GM12878 (cell line): ENCODE data around the gene LHX2. TPM values are rescaled to one million over a fixed set of nuclear protein-coding genes. Genes with fewer than 3 reads are reported as not detected.
A peak's percentile ranks its signal among the peaks of the same experiment; 100 is the strongest.

Experiments
- ATAC-seq: fragments of 200-7000 bp; cut with Tn5 transposase; 3 replicates; pipeline ENCODE4 v1.9.1; 2020; ENCODE audit warnings: mild to moderate bottlenecking, moderate library complexity
- BruUV-seq: library from RNA; stranded (reverse); fragments of 400-500 nt; replicated peaks from 2 replicates; lab custom pipeline; 2021; lab: Mats Ljungman, UMichigan
- CTCF ChIA-PET: fragments of 300-600 bp; sonication (Branson Sonifier 250); formaldehyde crosslinking; extraction: SDS; loops from one replicate; lab custom pipeline; 2021; ENCODE audit warnings: inconsistent platforms; lab: Yijun Ruan, JAX
- POLR2A ChIA-PET: fragments of 350-600 bp; formaldehyde crosslinking; extraction: SDS; loops from one replicate; lab custom pipeline; 2021; ENCODE audit warnings: inconsistent platforms; lab: Charles Lee
- RAD21 ChIA-PET: fragments of 300-600 bp; sonication (Branson Sonifier 250); formaldehyde crosslinking; loops from one replicate; lab custom pipeline; 2023; ENCODE audit warnings: antibody characterized with exemption; ENCODE audit not compliant: unreplicated experiment; lab: Charles Lee
- SMC1A ChIA-PET: fragments of 300-600 bp; sonication (Branson Sonifier 250); formaldehyde crosslinking; loops from one replicate; lab custom pipeline; 2023; ENCODE audit not compliant: unreplicated experiment, uncharacterized antibody; lab: Charles Lee
- DNase-seq: peaks from one replicate; pipeline ENCODE4 v3.0.0-alpha.2; 2011; ENCODE audit warnings: low read depth, low spot score
- FAIRE-seq: peaks from 3 replicates; lab custom pipeline; 2011; peaks lifted over from hg19 to GRCh38; lab: Jason Lieb, UNC
- H2AFZ ChIP-seq: 2 replicates; pipeline ENCODE4 v1.6.0; 2011; ENCODE audit warnings: low read depth, low read length, control low read depth; ENCODE audit not compliant: control insufficient read depth
- H3K27ac ChIP-seq: 2 replicates; pipeline ENCODE4 v1.5.1; 2011; ENCODE audit warnings: control low read depth; ENCODE audit not compliant: control insufficient read depth, insufficient read depth
- H3K27me3 ChIP-seq, 2 experiments: replicated peaks in 1 of 2; 2 replicates each; pipeline versions ENCODE4 v1.6.0 to v1.6.1; 2011; ENCODE audit warnings: low read length in 1 of 2; ENCODE audit not compliant: control insufficient read depth in 2 of 2, insufficient read depth in 2 of 2
- H3K36me3 ChIP-seq, 2 experiments: 2 replicates each; pipeline ENCODE4 v1.5.1; 2011; ENCODE audit warnings: low read length in 1 of 2; ENCODE audit not compliant: control insufficient read depth in 2 of 2, insufficient read depth in 2 of 2
- H3K4me1 ChIP-seq: 2 replicates; pipeline ENCODE4 v1.6.1; 2011; ENCODE audit warnings: mild to moderate bottlenecking, low read length, moderate library complexity, mixed read lengths; ENCODE audit not compliant: control insufficient read depth, insufficient read depth
- H3K4me2 ChIP-seq: 2 replicates; pipeline ENCODE4 v1.6.0; 2011; ENCODE audit warnings: control low read depth; ENCODE audit not compliant: control insufficient read depth, insufficient read depth
- H3K4me3 ChIP-seq: fragments of 200-600 bp; sonication (generic); 2 replicates; pipeline ENCODE4 v1.5.1; 2016
- H3K79me2 ChIP-seq: 2 replicates; pipeline ENCODE4 v1.6.0; 2011; ENCODE audit warnings: low read length; ENCODE audit not compliant: control insufficient read depth, insufficient read depth
- H3K9ac ChIP-seq: 2 replicates; pipeline ENCODE4 v1.8.0; 2011; ENCODE audit warnings: low read length, control low read depth, mixed read lengths; ENCODE audit not compliant: control insufficient read depth, insufficient read depth
- H3K9me3 ChIP-seq: replicated peaks from 3 replicates; pipeline ENCODE4 v1.5.1; 2011; ENCODE audit warnings: mild to moderate bottlenecking, low read length; ENCODE audit not compliant: control insufficient read depth, insufficient read depth
- H4K20me1 ChIP-seq: 2 replicates; pipeline ENCODE4 v1.6.0; 2011; ENCODE audit not compliant: control insufficient read depth, insufficient read depth
- EZH2 ChIP-seq: IDR thresholded peaks from 2 replicates; pipeline ENCODE4 v1.6.1; 2012; ENCODE audit warnings: low read depth, mild to moderate bottlenecking, control low read depth, inconsistent platforms, low read length, borderline replicate concordance; ENCODE audit not compliant: control insufficient read depth
- IKZF1 ChIP-seq: fragments of 450-650 bp; conservative IDR thresholded peaks from 2 replicates; pipeline ENCODE4 v1.6.1; 2017; ENCODE audit warnings: antibody characterized with exemption, mild to moderate bottlenecking
- KAT2A ChIP-seq: conservative IDR thresholded peaks from 2 replicates; pipeline ENCODE4 v1.6.1; 2011; ENCODE audit warnings: low read depth, low read length; ENCODE audit not compliant: control insufficient read depth
- MTA3 ChIP-seq: IDR thresholded peaks from 2 replicates; pipeline ENCODE4 v1.6.1; 2012; ENCODE audit warnings: low read length, inconsistent platforms, borderline replicate concordance
- MYC ChIP-seq: IDR thresholded peaks from 2 replicates; pipeline ENCODE4 v1.6.1; 2011; ENCODE audit warnings: mild to moderate bottlenecking, low read length, moderate library complexity, inconsistent platforms; ENCODE audit not compliant: insufficient read depth, insufficient replicate concordance, insufficient read length, severe bottlenecking
- RAD21 ChIP-seq: IDR thresholded peaks from 2 replicates; pipeline ENCODE4 v1.6.1; 2011; ENCODE audit warnings: mild to moderate bottlenecking, low read depth, low read length, moderate library complexity; ENCODE audit not compliant: insufficient read depth
- RCOR1 ChIP-seq: conservative IDR thresholded peaks from 2 replicates; pipeline ENCODE4 v1.6.1; 2012; ENCODE audit warnings: low read depth, low read length, improper control_type of control experiment
- TBL1XR1 ChIP-seq: IDR thresholded peaks from 2 replicates; pipeline ENCODE4 v1.6.1; 2012; ENCODE audit warnings: low read depth, low read length, improper control_type of control experiment
- WGBS: methylation state at CpG from one replicate; pipeline ENCODE4 v1.1.6; 2016; ENCODE audit warnings: low lambda C conversion rate; ENCODE audit not compliant: insufficient replicate concordance, insufficient coverage; ENCODE audit errors: missing lambda C conversion rate; 5-methylcytosine and 5-hydroxymethylcytosine counted together
- in situ Hi-C: fragments of 300-500 bp; cut with MboI; formaldehyde crosslinking; loops from 9 replicates; pipeline ENCODE4 v1.14.3; 2018; ENCODE audit warnings: mixed read lengths
- intact Hi-C: fragments of 100-400 bp; cut with micrococcal nuclease; formaldehyde crosslinking; loops from one replicate; pipeline ENCODE4 v1.14.2; 2022; ENCODE audit not compliant: unreplicated experiment
- polyA plus RNA-seq, 11 experiments: library from polyadenylated mRNA; depleted of rRNA in 4 of 11; unstranded in 6 of 11; stranded (reverse) in 5 of 11; fragments of >200 nt; fragmentation: Nextera tagmentation in 4 of 11; fragmentation: Illumina TruSeq in 1 of 11; extraction: Ambion mirVana in 4 of 11; extraction: Trizol in 1 of 11; gene quantifications; 1 replicate in 1 of 11; 2 replicates in 10 of 11; pipeline versions ENCODE4 v1.2.1 to v1.2.3, GENCODE V29; 2011 to 2016; ENCODE audit warnings: inconsistent platforms in 2 of 11, missing spikeins in 2 of 11, low read depth in 1 of 11
- total RNA-seq, 4 experiments: library from RNA; depleted of rRNA in 3 of 4; stranded (reverse); fragments of >200 nt in 3 of 4; fragmentation: Illumina TruSeq in 1 of 4; extraction: Trizol in 1 of 4; gene quantifications; 2 replicates each; pipeline versions ENCODE4 v1.2.1 to v1.2.3, GENCODE V29; 2013 to 2021
- TF ChIP-seq, protein P1 (sequence below): fragments of 450-650 bp; formaldehyde crosslinking; IDR thresholded peaks from 2 replicates; pipeline ENCODE4 v1.4.0; 2022; ENCODE audit warnings: mild to moderate bottlenecking, moderate library complexity
- TF ChIP-seq, protein P2 (sequence below): IDR thresholded peaks from 2 replicates; pipeline ENCODE4 v1.6.1; 2011; ENCODE audit warnings: low read depth, mild to moderate bottlenecking, low read length, moderate library complexity, borderline replicate concordance; ENCODE audit errors: extremely low read depth
- TF ChIP-seq, protein P3 (sequence below): IDR thresholded peaks from 2 replicates; pipeline ENCODE4 v1.6.1; 2012; ENCODE audit warnings: low read length, inconsistent platforms
- TF ChIP-seq, protein P4 (sequence below): fragments of 450-650 bp; formaldehyde crosslinking; IDR thresholded peaks from 2 replicates; pipeline ENCODE4 v1.4.0; 2020; ENCODE audit warnings: mild to moderate bottlenecking, moderate library complexity

The LHX2 gene
- total and polyA plus RNA-seq, 10 of the 15 experiments (the other 5 are each of a cell fraction or from before 2014, with no cell fraction given) = 0.82 to 69.8 (median 5.3) TPM

DNA sequence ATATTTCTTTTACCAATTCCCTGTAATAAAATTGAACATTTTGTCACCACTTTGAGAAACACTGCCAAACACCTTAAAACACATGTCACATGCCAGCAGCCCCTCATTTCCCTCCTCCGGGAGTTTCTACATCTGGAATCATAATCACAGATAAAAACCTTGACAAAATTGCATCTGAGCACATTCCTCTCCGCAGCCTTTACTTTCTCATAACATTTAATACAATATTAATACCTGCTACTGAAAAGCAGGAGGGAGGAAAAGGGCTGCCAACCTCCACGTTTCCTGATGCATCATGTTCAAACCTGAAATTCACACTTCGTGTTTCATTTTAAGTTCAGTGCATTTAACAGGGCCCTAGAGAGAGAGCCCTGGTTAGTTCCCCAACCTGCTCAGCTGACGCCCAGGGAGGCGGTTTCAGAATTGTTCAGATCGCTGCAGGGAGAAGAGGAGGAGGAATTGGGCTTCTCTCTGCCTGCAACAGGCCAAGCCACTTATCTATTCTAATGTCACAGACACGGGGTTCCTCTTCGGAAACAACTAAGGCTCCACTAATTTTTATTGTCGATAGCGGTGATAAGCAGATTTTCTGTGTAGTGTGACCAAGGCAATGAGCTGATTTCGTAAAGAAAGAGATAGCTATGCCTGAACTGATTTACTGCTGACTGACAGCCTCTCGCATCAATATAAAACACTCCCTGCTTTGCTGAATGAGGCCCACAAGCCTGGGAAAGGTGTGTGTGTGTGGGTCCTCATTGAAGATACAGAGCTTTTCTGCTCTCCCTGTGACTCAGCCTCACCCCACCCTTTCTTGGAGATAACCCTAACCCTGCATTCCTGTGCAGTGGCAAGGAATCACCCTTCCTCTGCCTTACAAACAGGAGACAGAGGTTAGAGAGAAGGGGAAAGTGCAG is 4.9 kb upstream of the LHX2 start:
- peak; percentile 77 for FAIRE-seq
- H3K4me3 ChIP-seq = no peak overlapping the region
- no TSS peak for BruUV-seq
- peaks cover 0 to 55% of the 10 kb centered on the region in 2 experiments; a peak in 3 of 4 replicates for H3K27me3 ChIP-seq
- no peak overlapping the region for H3K9ac ChIP-seq
- no peaks in the 10 kb centered on the region for H3K36me3 ChIP-seq
- RAD21 ChIA-PET = interaction anchor here (0.8 to 7.4 kb wide), 5 partner anchors 9 to 282 kb away, joined by 3 to 52 read pairs (median 17); no protein-coding TSS in a partner anchor
- no peaks in the 10 kb centered on the region for H3K79me2 ChIP-seq
- intact Hi-C loops = no loop called here
- in situ Hi-C loops = no loop called here
- peaks cover 25% of the 10 kb centered on the region for H3K4me1 ChIP-seq
- H3K9me3 ChIP-seq = no peaks in the 10 kb centered on the region; the same call in 2 of the 3 replicates
- POLR2A ChIA-PET = interaction anchor here (0.8 to 3.1 kb wide), 3 partner anchors 9 to 53 kb away, joined by 3 to 19 read pairs (median 4); no protein-coding TSS in a partner anchor
- no peak overlapping the region for H2AFZ ChIP-seq
- H3K27ac ChIP-seq = no peak overlapping the region
- peak overlapping the region; percentile 57 for H3K4me2 ChIP-seq
- no peak for DNase-seq
- CTCF ChIA-PET = interaction anchor here (0.6 to 1.8 kb wide), 5 partner anchors 34 to 212 kb away, joined by 3 to 5 read pairs (median 3); no protein-coding TSS in a partner anchor
- WGBS = 9% methylated on average over 13 of the region's 13 CpGs
- SMC1A ChIA-PET = interaction anchor here (0.5 to 7.6 kb wide), 6 partner anchors 9 to 436 kb away, joined by 3 to 55 read pairs (median 4); no protein-coding TSS in a partner anchor
- H4K20me1 ChIP-seq = peaks cover 2% of the 10 kb centered on the region; the same call in 1 of the 2 replicates
- peak; percentile 62 for ATAC-seq
- TF ChIP-seq RAD21 = no peak
- TF ChIP-seq TBL1XR1 = no peak
- no peak for TF ChIP-seq EZH2
- TF ChIP-seq, protein P1, sequence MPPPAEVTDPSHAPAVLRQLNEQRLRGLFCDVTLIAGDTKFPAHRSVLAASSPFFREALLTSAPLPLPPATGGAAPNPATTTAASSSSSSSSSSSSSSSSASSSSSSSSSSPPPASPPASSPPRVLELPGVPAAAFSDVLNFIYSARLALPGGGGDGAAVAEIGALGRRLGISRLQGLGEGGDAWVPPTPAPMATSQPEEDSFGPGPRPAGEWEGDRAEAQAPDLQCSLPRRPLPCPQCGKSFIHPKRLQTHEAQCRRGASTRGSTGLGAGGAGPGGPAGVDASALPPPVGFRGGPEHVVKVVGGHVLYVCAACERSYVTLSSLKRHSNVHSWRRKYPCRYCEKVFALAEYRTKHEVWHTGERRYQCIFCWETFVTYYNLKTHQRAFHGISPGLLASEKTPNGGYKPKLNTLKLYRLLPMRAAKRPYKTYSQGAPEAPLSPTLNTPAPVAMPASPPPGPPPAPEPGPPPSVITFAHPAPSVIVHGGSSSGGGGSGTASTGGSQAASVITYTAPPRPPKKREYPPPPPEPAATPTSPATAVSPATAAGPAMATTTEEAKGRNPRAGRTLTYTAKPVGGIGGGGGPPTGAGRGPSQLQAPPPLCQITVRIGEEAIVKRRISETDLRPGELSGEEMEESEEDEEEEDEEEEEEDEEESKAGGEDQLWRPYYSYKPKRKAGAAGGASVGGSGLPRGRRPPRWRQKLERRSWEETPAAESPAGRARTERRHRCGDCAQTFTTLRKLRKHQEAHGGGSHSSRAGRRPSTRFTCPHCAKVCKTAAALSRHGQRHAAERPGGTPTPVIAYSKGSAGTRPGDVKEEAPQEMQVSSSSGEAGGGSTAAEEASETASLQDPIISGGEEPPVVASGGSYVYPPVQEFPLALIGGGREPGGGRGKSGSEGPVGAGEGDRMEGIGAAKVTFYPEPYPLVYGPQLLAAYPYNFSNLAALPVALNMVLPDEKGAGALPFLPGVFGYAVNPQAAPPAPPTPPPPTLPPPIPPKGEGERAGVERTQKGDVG (CRISPR knock-in tag) = no peak
- TF ChIP-seq, protein P2, sequence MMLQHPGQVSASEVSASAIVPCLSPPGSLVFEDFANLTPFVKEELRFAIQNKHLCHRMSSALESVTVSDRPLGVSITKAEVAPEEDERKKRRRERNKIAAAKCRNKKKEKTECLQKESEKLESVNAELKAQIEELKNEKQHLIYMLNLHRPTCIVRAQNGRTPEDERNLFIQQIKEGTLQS = no peak
- TF ChIP-seq, protein P3, sequence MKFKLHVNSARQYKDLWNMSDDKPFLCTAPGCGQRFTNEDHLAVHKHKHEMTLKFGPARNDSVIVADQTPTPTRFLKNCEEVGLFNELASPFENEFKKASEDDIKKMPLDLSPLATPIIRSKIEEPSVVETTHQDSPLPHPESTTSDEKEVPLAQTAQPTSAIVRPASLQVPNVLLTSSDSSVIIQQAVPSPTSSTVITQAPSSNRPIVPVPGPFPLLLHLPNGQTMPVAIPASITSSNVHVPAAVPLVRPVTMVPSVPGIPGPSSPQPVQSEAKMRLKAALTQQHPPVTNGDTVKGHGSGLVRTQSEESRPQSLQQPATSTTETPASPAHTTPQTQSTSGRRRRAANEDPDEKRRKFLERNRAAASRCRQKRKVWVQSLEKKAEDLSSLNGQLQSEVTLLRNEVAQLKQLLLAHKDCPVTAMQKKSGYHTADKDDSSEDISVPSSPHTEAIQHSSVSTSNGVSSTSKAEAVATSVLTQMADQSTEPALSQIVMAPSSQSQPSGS = no peak
- no peak for TF ChIP-seq MTA3
- TF ChIP-seq MYC = no peak
- TF ChIP-seq, protein P4, sequence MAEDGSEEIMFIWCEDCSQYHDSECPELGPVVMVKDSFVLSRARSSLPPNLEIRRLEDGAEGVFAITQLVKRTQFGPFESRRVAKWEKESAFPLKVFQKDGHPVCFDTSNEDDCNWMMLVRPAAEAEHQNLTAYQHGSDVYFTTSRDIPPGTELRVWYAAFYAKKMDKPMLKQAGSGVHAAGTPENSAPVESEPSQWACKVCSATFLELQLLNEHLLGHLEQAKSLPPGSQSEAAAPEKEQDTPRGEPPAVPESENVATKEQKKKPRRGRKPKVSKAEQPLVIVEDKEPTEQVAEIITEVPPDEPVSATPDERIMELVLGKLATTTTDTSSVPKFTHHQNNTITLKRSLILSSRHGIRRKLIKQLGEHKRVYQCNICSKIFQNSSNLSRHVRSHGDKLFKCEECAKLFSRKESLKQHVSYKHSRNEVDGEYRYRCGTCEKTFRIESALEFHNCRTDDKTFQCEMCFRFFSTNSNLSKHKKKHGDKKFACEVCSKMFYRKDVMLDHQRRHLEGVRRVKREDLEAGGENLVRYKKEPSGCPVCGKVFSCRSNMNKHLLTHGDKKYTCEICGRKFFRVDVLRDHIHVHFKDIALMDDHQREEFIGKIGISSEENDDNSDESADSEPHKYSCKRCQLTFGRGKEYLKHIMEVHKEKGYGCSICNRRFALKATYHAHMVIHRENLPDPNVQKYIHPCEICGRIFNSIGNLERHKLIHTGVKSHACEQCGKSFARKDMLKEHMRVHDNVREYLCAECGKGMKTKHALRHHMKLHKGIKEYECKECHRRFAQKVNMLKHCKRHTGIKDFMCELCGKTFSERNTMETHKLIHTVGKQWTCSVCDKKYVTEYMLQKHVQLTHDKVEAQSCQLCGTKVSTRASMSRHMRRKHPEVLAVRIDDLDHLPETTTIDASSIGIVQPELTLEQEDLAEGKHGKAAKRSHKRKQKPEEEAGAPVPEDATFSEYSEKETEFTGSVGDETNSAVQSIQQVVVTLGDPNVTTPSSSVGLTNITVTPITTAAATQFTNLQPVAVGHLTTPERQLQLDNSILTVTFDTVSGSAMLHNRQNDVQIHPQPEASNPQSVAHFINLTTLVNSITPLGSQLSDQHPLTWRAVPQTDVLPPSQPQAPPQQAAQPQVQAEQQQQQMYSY = no peak
- no peak for TF ChIP-seq RCOR1
- TF ChIP-seq KAT2A = no peak
- peak; percentile 79 for TF ChIP-seq IKZF1
